Skin epidermis (tissue), 12 donors: Measurements from ENCODE around the gene RPS5.
A peak's percentile ranks its signal among the peaks of the same experiment; 100 is the strongest.
"Not testable (repeated sequence)": the region's sequence is repeated elsewhere in the genome, so short reads cannot be mapped to it uniquely, and the experiment has no call there.

Experiments
- H3K27ac ChIP-seq, 21 experiments: fragments of 200-600 bp; sonication (generic) in 11 of 21; one replicate each; pipeline ENCODE4 v1.5.0; 2020; ENCODE audit warnings: mild to moderate bottlenecking in 3 of 21, inconsistent platforms in 2 of 21, moderate library complexity in 2 of 21
- H3K4me3 ChIP-seq, 7 experiments: fragments of 200-600 bp; sonication (generic) in 2 of 7; one replicate each; pipeline ENCODE4 v1.5.0; 2020; ENCODE audit warnings: inconsistent platforms in 2 of 7, mild to moderate bottlenecking in 2 of 7, moderate library complexity in 1 of 7

The RPS5 gene

GRCh38 chr19:58400316-58400915 is 13.3 kb downstream of the RPS5 start:
- H3K27ac ChIP-seq, result peak overlapping the region in 7 of 21 experiments; percentile 20 to 72 (median 54)

GRCh38 chr19:58400916-58401839 is 14.1 kb downstream of the RPS5 start:
- Histone ChIP-seq H3K4me3 (peak overlapping the region; percentile 42 to 60 (median 50)), H3K27ac (peak overlapping the region in 15 of 21 experiments; percentile 20 to 82 (median 63))

More at GRCh38 chr19:58400316-58400915, 13.3 kb downstream of the RPS5 start:
- peak overlapping the region; percentile 30 to 60 (median 42) for H3K4me3 ChIP-seq

DNA sequence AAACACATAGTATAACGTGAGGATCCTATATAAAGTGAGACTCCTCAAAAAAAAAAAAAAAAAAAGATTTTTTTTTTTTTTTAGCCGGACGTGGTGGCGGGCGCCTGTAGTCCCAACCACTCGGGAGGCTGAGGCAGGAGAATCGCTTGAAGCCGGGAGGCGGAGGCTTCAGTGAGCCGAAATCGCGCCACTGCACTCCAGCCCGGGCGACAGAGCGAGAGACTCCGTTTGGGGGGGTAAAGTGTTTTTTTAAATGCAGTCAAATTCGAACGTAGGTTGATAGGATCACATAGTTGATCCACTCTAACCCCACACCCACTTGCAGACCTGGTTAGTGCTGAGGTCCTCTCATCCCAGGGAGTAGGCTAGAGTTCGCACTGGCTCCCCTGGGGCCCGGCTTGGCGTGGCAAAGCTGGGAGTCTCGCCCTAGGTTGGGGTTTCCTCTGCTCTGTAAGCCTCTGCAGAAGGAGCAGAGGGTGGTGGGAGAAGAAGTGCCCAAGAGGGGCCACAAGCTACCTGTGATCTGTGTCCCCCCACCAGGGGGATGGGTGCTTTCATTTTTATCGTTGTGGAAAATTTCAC is 14.9 kb downstream of the RPS5 start:
- Histone ChIP-seq H3K4me3 (peak overlapping the region; percentile 42 to 60 (median 50)), H3K27ac (peak overlapping the region in 10 of 21 experiments; percentile 16 to 82 (median 56))

DNA sequence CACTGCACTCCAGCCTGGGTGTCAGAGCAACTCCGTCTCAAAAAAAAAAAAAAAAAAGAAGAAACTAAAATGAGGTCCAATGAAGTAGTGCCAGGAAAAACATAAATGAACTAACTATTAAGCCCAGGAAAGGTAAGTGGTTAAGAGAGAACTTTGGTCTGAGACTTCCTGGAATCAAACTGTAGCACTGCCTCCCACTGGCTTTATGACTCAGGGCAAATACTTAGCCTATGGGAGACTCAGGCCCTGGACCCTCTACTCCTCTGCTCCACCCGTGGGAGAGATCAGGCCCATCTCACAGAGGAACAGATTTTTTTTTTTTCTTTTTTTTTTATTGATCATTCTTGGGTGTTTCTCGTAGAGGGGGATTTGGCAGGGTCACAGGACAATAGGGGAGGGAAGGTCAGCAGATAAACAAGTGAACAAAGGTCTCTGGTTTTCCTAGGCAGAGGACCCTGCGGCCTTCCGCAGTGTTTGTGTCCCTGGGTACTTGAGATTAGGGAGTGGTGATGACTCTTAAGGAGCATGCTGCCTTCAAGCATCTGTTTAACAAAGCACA is 16.9 kb downstream of the RPS5 start:
- not testable (repeated sequence) for H3K27ac ChIP-seq, H3K4me3 ChIP-seq

GRCh38 chr19:58406818-58407657 is 20.0 kb downstream of the RPS5 start:
- Histone ChIP-seq H3K27ac (peak overlapping the region in 12 of 21 experiments; percentile 74 to 96 (median 90)), H3K4me3 (peak overlapping the region in 6 of 7 experiments; percentile 57 to 96 (median 82))

- Histone ChIP-seq H3K4me3 (peak overlapping the region; percentile 57 to 96 (median 84)), H3K27ac (peak overlapping the region in 20 of 21 experiments; percentile 73 to 96 (median 88))
Observed at GRCh38 chr19:58407658-58408151, 20.6 kb downstream of the RPS5 start.

DNA sequence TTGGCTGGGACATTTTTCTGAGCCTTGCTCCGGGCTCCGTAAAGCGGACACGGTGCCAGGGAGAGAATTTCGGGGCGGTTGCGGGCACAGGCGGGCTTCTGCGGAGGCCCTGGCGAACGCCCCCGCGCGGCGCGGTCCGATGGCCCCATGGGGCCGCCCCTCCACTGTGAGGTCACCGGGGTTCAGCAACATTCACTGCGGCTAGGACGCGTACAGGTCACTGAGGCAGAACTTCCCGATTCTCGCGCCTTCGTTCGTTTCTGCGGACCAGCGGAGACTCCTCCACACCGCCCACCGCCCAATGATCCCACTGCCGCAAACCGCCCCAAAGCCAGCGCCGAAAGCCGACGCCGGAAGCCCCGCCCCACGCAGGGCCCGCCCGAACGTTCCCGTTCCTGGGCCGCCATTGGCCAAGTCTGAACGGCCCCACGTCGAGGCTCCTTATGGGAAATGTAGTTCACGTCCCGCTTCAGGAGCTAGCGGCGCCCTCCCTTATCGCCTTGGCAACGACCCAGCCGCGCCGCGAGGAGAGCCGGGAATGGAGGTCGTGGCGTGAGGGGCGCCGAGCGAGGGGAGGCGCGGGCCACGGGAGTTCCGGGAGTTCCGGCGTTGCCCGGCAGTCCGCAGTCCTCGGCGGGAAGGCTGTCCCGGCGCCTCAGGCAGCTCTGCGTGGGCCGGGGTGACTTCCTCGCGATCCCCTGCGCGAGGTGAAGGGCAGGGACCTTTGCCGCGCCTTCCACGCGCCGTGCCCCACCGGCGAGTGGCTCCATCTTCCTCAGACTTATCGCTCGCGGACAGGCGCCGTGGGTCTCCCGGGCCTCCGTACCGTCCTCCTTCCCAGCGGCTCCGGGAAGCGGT is 21.3 kb downstream of the RPS5 start, which contains the start of gene ZNF584:
Gene ZNF584 (plus strand): TSS at position 498 of the 858 bp plus-strand sequence. CDS start 499 bp downstream, outside the sequence.
- peak within 1 kb of the TSS; percentile 58 to 96 (median 88) for H3K27ac ChIP-seq
- H3K4me3 ChIP-seq, result peak within 1 kb of the TSS; percentile 57 to 96 (median 84)

GRCh38 chr19:58409010-58409790 is 22.1 kb downstream of the RPS5 start:
- H3K27ac ChIP-seq, result peak overlapping the region; percentile 58 to 96 (median 88)
- H3K4me3 ChIP-seq, result peak overlapping the region; percentile 57 to 96 (median 84)

GRCh38 chr19:58416604-58417003 is 29.5 kb downstream of the RPS5 start:
- Histone ChIP-seq H3K27ac (no peak overlapping the region), H3K4me3 (no peak overlapping the region)

DNA sequence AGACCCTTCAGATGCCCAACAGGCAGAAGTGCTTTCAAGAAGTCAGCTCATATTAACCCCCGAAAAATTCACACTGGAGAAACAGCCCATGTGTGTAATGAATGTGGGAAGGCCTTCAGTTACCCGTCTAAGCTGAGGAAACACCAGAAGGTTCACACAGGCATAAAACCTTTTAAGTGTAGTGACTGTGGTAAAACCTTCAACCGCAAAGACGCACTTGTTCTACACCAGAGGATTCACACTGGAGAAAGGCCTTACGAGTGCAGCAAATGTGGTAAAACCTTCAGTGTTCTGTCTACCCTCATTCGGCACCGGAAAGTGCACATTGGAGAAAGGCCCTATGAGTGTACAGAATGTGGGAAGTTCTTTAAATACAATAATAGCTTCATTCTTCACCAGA is 30.0 kb downstream of the RPS5 start:
- H3K27ac ChIP-seq, result no peak overlapping the region
- H3K4me3 ChIP-seq, result no peak overlapping the region

GRCh38 chr19:58428617-58429016 is 41.5 kb downstream of the RPS5 start:
- H3K27ac ChIP-seq, result peak overlapping the region in 6 of 21 experiments; percentile 13 to 55 (median 41)
- no peak overlapping the region for H3K4me3 ChIP-seq

DNA sequence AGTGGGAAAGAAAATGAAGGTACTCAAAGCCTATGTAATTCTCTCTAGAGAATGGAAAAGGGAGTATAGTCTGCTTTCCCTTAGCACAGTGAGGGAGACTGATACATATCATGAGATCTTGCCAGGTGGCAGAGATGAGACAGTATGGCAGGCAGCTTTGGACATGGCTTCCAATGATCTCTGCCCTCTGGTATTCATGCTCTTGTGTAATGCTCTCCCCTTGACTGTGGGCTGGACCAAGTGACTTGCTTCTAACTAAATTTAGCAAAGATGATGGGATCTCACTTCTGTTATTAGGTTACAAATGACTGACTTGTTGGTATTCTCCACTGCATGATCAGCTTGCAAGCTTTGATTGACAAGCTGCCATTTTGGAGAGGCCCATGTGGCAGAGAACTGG is 42.7 kb downstream of the RPS5 start:
- H3K4me3 ChIP-seq, result no peak overlapping the region
- H3K27ac ChIP-seq, result peak overlapping the region in 2 of 21 experiments; percentile 19 to 45

DNA sequence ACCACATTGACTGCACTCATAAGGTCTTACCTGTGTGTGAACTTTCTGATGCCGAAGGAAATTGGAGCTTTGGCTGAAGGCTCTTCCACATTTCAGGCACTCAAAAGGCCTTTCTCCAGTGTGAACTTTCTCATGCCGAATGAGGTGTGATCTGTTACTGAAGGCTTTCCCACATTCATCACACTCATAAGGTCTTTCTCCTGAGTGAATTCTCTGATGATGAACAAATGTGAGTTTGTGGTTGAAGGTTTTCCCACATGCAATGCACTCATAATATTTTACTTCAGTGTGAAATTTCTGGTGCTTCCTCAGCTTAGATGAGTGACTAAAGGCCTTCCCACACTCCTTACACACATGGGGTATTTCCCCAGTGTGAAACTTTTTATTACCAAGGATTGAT is 47.1 kb downstream of the RPS5 start:
- no peak overlapping the region for H3K4me3 ChIP-seq
- no peak overlapping the region for H3K27ac ChIP-seq

- Histone ChIP-seq H3K27ac (peak within 1 kb of the TSS in 20 of 21 experiments; percentile 16 to 82 (median 64)), H3K4me3 (peak within 1 kb of the TSS; percentile 50 to 72 (median 56))
Observed at GRCh38 chr19:58439576-58440554, 52.8 kb downstream of the RPS5 start, which contains the start of gene ZNF132. TSS of gene ZNF132 (minus strand) at chr19:58440153. CDS start at chr19:58439821, 332 bp downstream.

DNA sequence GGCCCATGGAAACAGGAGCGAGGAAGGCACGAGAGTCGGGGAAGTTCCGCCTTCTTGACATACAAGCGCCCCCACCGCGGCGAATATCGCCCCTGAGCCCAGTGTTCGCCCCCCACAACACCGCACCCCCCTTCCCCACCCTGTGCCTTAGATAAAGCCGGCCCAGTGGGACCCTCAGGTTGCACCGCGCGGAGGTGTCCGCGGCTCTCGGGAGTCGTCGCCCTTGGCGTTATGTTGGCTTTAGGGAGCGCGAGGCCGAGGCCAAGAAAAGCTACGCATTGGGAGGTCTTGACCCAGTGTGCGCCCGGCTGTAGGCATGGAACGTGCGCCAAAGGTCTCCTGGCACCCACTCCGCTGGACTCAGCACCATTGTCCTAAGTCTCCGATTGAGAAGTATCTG is 53.5 kb downstream of the RPS5 start:
- Histone ChIP-seq H3K4me3 (peak overlapping the region; percentile 50 to 72 (median 56)), H3K27ac (peak overlapping the region in 17 of 21 experiments; percentile 16 to 81 (median 60))

GRCh38 chr19:58442986-58443385 is 55.9 kb downstream of the RPS5 start:
- H3K4me3 ChIP-seq, H3K27ac ChIP-seq: not testable (repeated sequence)
